Upper lobe of left lung (tissue), 4 donors: Measurements from ENCODE around the gene CNGB1.

Source experiments
- POLR2A ChIP-seq, 4 donors: fragments of 450-650 bp; IDR thresholded peaks; one replicate each; pipeline ENCODE4 v1.5.1; 2016 to 2017; ENCODE audit warnings: antibody characterized with exemption in 4 of 4, mild to moderate bottlenecking in 2 of 4
- TF ChIP-seq, protein P1 (sequence below), 6 experiments: fragments of 450-650 bp in 4 of 6; fragments of 200-600 bp in 2 of 6; sonication (generic) in 2 of 6; IDR thresholded peaks; one replicate each; pipeline ENCODE4 v1.5.1; 2016 to 2019; ENCODE audit warnings: antibody characterized with exemption in 6 of 6

DNA sequence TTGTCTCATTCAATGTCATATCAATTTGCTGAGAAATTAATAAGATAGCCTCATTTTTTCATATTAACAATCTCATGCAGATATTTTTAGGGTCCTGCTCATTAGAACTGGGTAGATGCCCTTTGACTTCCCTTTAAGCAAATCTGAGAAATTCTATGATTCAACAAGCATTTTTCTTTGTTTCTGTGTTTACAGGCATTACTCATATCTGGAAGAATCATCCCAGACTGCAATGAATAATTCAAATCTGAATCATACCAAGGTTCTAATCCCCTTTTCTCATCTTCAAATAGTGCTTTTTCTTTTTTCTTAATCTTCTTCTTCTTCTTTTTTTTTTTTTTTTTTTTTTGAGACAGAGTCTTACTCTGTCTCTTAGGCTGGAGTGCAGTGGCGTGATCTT, 99.5 kb downstream of the CNGB1 start:
- TF ChIP-seq, protein P1, sequence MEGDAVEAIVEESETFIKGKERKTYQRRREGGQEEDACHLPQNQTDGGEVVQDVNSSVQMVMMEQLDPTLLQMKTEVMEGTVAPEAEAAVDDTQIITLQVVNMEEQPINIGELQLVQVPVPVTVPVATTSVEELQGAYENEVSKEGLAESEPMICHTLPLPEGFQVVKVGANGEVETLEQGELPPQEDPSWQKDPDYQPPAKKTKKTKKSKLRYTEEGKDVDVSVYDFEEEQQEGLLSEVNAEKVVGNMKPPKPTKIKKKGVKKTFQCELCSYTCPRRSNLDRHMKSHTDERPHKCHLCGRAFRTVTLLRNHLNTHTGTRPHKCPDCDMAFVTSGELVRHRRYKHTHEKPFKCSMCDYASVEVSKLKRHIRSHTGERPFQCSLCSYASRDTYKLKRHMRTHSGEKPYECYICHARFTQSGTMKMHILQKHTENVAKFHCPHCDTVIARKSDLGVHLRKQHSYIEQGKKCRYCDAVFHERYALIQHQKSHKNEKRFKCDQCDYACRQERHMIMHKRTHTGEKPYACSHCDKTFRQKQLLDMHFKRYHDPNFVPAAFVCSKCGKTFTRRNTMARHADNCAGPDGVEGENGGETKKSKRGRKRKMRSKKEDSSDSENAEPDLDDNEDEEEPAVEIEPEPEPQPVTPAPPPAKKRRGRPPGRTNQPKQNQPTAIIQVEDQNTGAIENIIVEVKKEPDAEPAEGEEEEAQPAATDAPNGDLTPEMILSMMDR (IDR thresholded peaks at IDR 0.05) = no peak
- TF ChIP-seq POLR2A (IDR thresholded peaks at IDR 0.05) = no peak
